GM20000 (cell line): ENCODE results near the gene ABCC12.

ENCODE experiments used
- DNase-seq: peaks from one replicate; pipeline ENCODE4 v3.0.0; 2012; ENCODE audit warnings: low spot score
- CTCF ChIP-seq: IDR thresholded peaks from 2 replicates; pipeline ENCODE4 v1.5.1; 2012; ENCODE audit warnings: mild to moderate bottlenecking, control low read depth; ENCODE audit errors: extremely low read depth, missing control alignments

The ABCC12 gene

GRCh38 chr16:48112600-48112999 lies 43.2 kb downstream of the ABCC12 start:
- no peak for DNase-seq
- TF ChIP-seq CTCF, result no peak

- TF ChIP-seq CTCF, result no peak
- DNase-seq, result no peak
Observed at GRCh38 chr16:48110982-48111381, 44.8 kb downstream of the ABCC12 start.

- no peak for DNase-seq
- TF ChIP-seq CTCF, result no peak
Observed at GRCh38 chr16:48110000-48110399, 45.8 kb downstream of the ABCC12 start.

GRCh38 chr16:48109475-48109874 lies 46.3 kb downstream of the ABCC12 start:
- DNase-seq, result no peak
- TF ChIP-seq CTCF, result no peak

GRCh38 chr16:48106446-48106845 lies 49.3 kb downstream of the ABCC12 start:
- no peak for TF ChIP-seq CTCF
- DNase-seq, result no peak
